ENCODE measurements around the gene CEACAM7. TPM values are rescaled to one million over a fixed set of nuclear protein-coding genes. Genes with fewer than 3 reads are reported as not detected.

The CEACAM7 gene
- total and polyA plus RNA-seq, 2 donors (not counting 1 experiment from before 2014, with no cell fraction given) = not detected

GRCh38 chr19:41700381-41701195 is 12.5 kb upstream of the CEACAM7 start:
- Histone ChIP-seq H3K4me1 (ENCODE audit: control insufficient read depth in 2 of 2, insufficient read depth in 2 of 2, low read length in 2 of 2) (no peaks in the 10 kb centered on the region), H3K27ac (ENCODE audit: low read length in 2 of 2) (no peak overlapping the region), H3K36me3 (replicated peaks in 1 of 2; ENCODE audit: control extremely low read depth in 1 of 2, control insufficient read depth in 1 of 2, extremely low read depth in 1 of 2, insufficient read depth in 2 of 2, low read length in 1 of 2) (no peaks in the 10 kb centered on the region), H3K79me2 (ENCODE audit: control insufficient read depth, insufficient read depth, low read length) (no peaks in the 10 kb centered on the region), H2AFZ (ENCODE audit: insufficient read depth, low read depth, low read length, poor library complexity, severe bottlenecking) (no peak overlapping the region), H3K4me3 (ENCODE audit: control extremely low read depth in 1 of 5, extremely low read depth in 1 of 5, insufficient read depth in 1 of 5, low read depth in 2 of 5, low read length in 4 of 5) (no peak overlapping the region), H3K9ac (ENCODE audit: low read length) (no peak overlapping the region), H3K9me3 (ENCODE audit: control extremely low read depth in 1 of 3, control insufficient read depth in 2 of 3, insufficient read depth in 1 of 3, low read length in 2 of 3) (peaks cover 0 to 14% (median 0%) of the 10 kb centered on the region in 3 donors), H3K4me2 (replicated peaks; ENCODE audit: low read depth, low read length, poor library complexity, severe bottlenecking) (no peak overlapping the region), H4K20me1 (ENCODE audit: control insufficient read depth, insufficient read depth, low read length, poor library complexity, severe bottlenecking) (no peaks in the 10 kb centered on the region), H3K27me3 (replicated peaks in 1 of 4; ENCODE audit: control extremely low read depth in 1 of 4, control insufficient read depth in 3 of 4, insufficient read depth in 4 of 4, low read length in 3 of 4) (peaks cover 0 to 12% (median 5%) of the 10 kb centered on the region in 4 experiments)
- no peaks in the 10 kb centered on the region for H3K9me3 Mint-ChIP-seq (ENCODE audit: insufficient read depth)
- peaks cover 4% of the 10 kb centered on the region for H3K4me1 Mint-ChIP-seq
- H3K27me3 Mint-ChIP-seq = peaks cover 32% of the 10 kb centered on the region
- no peak overlapping the region for H3K27ac Mint-ChIP-seq
- 73% methylated on average over 10 of the region's 13 CpGs for WGBS (ENCODE audit: insufficient coverage)
- TF ChIP-seq EZH2 (IDR thresholded peaks at IDR 0.05; ENCODE audit: borderline replicate concordance, insufficient read depth, low read depth, low read length, poor library complexity, severe bottlenecking) (no peak), CTCF (IDR thresholded peaks at IDR 0.05) (no peak)
- no peak for DNase-seq
- intact Hi-C loops (cut with micrococcal nuclease) = no loop called here
- CTCF ChIA-PET = interaction anchor here (2.3 kb wide), 2 partner anchors 9 to 58 kb away, joined by 6 read pairs; no protein-coding TSS in a partner anchor
- no peak for ATAC-seq (ENCODE audit: low read depth)
- H3K4me3 Mint-ChIP-seq = no peak overlapping the region
- POLR2A ChIA-PET = no interaction called here

- Histone ChIP-seq H3K27ac (ENCODE audit: low read length in 2 of 2) (no peak overlapping the region), H3K4me2 (replicated peaks; ENCODE audit: low read depth, low read length, poor library complexity, severe bottlenecking) (no peak overlapping the region), H3K27me3 (replicated peaks in 1 of 4; ENCODE audit: control extremely low read depth in 1 of 4, control insufficient read depth in 3 of 4, insufficient read depth in 4 of 4, low read length in 3 of 4) (peaks cover 0 to 9% (median 5%) of the 10 kb centered on the region in 4 experiments), H2AFZ (ENCODE audit: insufficient read depth, low read depth, low read length, poor library complexity, severe bottlenecking) (no peak overlapping the region), H3K4me3 (ENCODE audit: control extremely low read depth in 1 of 5, extremely low read depth in 1 of 5, insufficient read depth in 1 of 5, low read depth in 2 of 5, low read length in 4 of 5) (no peak overlapping the region), H4K20me1 (ENCODE audit: control insufficient read depth, insufficient read depth, low read length, poor library complexity, severe bottlenecking) (no peaks in the 10 kb centered on the region), H3K9ac (ENCODE audit: low read length) (no peak overlapping the region), H3K9me3 (ENCODE audit: control extremely low read depth in 1 of 3, control insufficient read depth in 2 of 3, insufficient read depth in 1 of 3, low read length in 2 of 3) (peaks cover 0 to 9% (median 0%) of the 10 kb centered on the region in 3 donors), H3K79me2 (ENCODE audit: control insufficient read depth, insufficient read depth, low read length) (no peaks in the 10 kb centered on the region), H3K36me3 (replicated peaks in 1 of 2; ENCODE audit: control extremely low read depth in 1 of 2, control insufficient read depth in 1 of 2, extremely low read depth in 1 of 2, insufficient read depth in 2 of 2, low read length in 1 of 2) (no peaks in the 10 kb centered on the region), H3K4me1 (ENCODE audit: control insufficient read depth in 2 of 2, insufficient read depth in 2 of 2, low read length in 2 of 2) (no peaks in the 10 kb centered on the region)
- Mint-ChIP-seq H3K4me3 (no peak overlapping the region), H3K27ac (no peak overlapping the region), H3K9me3 (ENCODE audit: insufficient read depth) (no peaks in the 10 kb centered on the region), H3K4me1 (peaks cover 4% of the 10 kb centered on the region), H3K27me3 (peaks cover 27% of the 10 kb centered on the region)
- 71% methylated on average over 2 of the region's 2 CpGs for WGBS (ENCODE audit: insufficient coverage)
- intact Hi-C loops (cut with micrococcal nuclease) = no loop called here
- ATAC-seq (ENCODE audit: low read depth) (no peak), DNase-seq (no peak)
- CTCF ChIA-PET = interaction anchor here (2.3 kb wide), 1 partner anchor 58 kb away, joined by 6 read pairs; no protein-coding TSS in a partner anchor
- TF ChIP-seq CTCF (IDR thresholded peaks at IDR 0.05) (no peak), EZH2 (IDR thresholded peaks at IDR 0.05; ENCODE audit: borderline replicate concordance, insufficient read depth, low read depth, low read length, poor library complexity, severe bottlenecking) (no peak)
- POLR2A ChIA-PET = no interaction called here
Observed at GRCh38 chr19:41699968-41700323, 11.9 kb upstream of the CEACAM7 start.

Data from B cell (primary cell).